IMR-90 (cell line): ENCODE results near the gene ZNF641. TPM values are rescaled to one million over a fixed set of nuclear protein-coding genes. Genes with fewer than 3 reads are reported as not detected.

Source experiments
- ATAC-seq: fragments of 200-7000 bp; cut with Tn5 transposase; 2 replicates; pipeline ENCODE4 v1.9.1; 2020; ENCODE audit warnings: low read depth, mild to moderate bottlenecking, moderate library complexity
- BruUV-seq: library from RNA; stranded (reverse); fragments of 400-500 nt; replicated peaks from 2 replicates; lab custom pipeline; 2021; lab: Mats Ljungman, UMichigan
- CTCF ChIA-PET: fragments of 300-600 bp; formaldehyde crosslinking; extraction: SDS; loops from one replicate; lab custom pipeline; 2021; ENCODE audit warnings: antibody characterized with exemption; lab: Yijun Ruan, JAX
- POLR2A ChIA-PET: fragments of 300-600 bp; sonication (Branson Sonifier 250); formaldehyde crosslinking; loops from one replicate; lab custom pipeline; 2022; ENCODE audit warnings: antibody characterized with exemption; ENCODE audit not compliant: unreplicated experiment; lab: Charles Lee
- DNase-seq: peaks from one replicate; pipeline ENCODE4 v3.0.0; 2013
- H2AFZ ChIP-seq: replicated peaks from 2 replicates; pipeline ENCODE3; 2013; ENCODE audit warnings: low read length, mild to moderate bottlenecking; ENCODE audit not compliant: poor library complexity
- H2AK5ac ChIP-seq: 2 replicates; pipeline ENCODE4 v1.6.1; 2013; ENCODE audit warnings: low read depth, low read length, inconsistent platforms
- H2AK9ac ChIP-seq: replicated peaks from 2 replicates; pipeline ENCODE3; 2013; ENCODE audit warnings: mild to moderate bottlenecking, low read depth, low read length, moderate library complexity; ENCODE audit not compliant: poor library complexity
- H2BK120ac ChIP-seq: 2 replicates; pipeline ENCODE4 v1.6.1; 2013; ENCODE audit warnings: low read depth, low read length, inconsistent platforms
- H2BK15ac ChIP-seq: 3 replicates; pipeline ENCODE4 v1.6.1; 2013; ENCODE audit warnings: low read depth, low read length, inconsistent platforms
- H2BK20ac ChIP-seq: 2 replicates; pipeline ENCODE4 v1.6.1; 2013; ENCODE audit warnings: low read depth, mild to moderate bottlenecking, inconsistent platforms, low read length, moderate library complexity
- H2BK5ac ChIP-seq: 2 replicates; pipeline ENCODE4 v1.6.1; 2013; ENCODE audit warnings: mild to moderate bottlenecking, low read depth, low read length, inconsistent platforms; ENCODE audit not compliant: poor library complexity, severe bottlenecking
- H3K14ac ChIP-seq: replicated peaks from 2 replicates; pipeline ENCODE4 v1.6.1; 2013; ENCODE audit warnings: low read depth, low read length, inconsistent platforms
- H3K18ac ChIP-seq: 2 replicates; pipeline ENCODE4 v1.6.1; 2013; ENCODE audit warnings: low read depth, low read length, control low read depth
- H3K23ac ChIP-seq: 2 replicates; pipeline ENCODE4 v1.6.1; 2013; ENCODE audit warnings: low read depth, low read length, inconsistent platforms
- H3K27ac ChIP-seq: 2 replicates; pipeline ENCODE4 v1.5.1; 2013; ENCODE audit warnings: mild to moderate bottlenecking, control low read depth, low read length; ENCODE audit not compliant: insufficient read depth
- H3K27me3 ChIP-seq: 2 replicates; pipeline ENCODE4 v1.6.1; 2013; ENCODE audit warnings: low read length; ENCODE audit not compliant: control insufficient read depth, insufficient read depth
- H3K36me3 ChIP-seq: 2 replicates; pipeline ENCODE4 v1.6.1; 2013; ENCODE audit warnings: low read length, mixed read lengths; ENCODE audit not compliant: control insufficient read depth, insufficient read depth
- H3K4ac ChIP-seq: 2 replicates; pipeline ENCODE4 v1.6.1; 2013; ENCODE audit warnings: low read depth, low read length, inconsistent platforms
- H3K4me1 ChIP-seq: 2 replicates; pipeline ENCODE4 v1.6.1; 2013; ENCODE audit warnings: low read length, mixed read lengths; ENCODE audit not compliant: control insufficient read depth, insufficient read depth
- H3K4me2 ChIP-seq: 2 replicates; pipeline ENCODE4 v1.6.1; 2013; ENCODE audit warnings: low read depth, mild to moderate bottlenecking, control low read depth, low read length, moderate library complexity
- H3K4me3 ChIP-seq: 2 replicates; pipeline ENCODE4 v1.5.1; 2013; ENCODE audit warnings: low read depth, mild to moderate bottlenecking, control low read depth, low read length, moderate library complexity; ENCODE audit not compliant: insufficient read depth
- H3K56ac ChIP-seq: 2 replicates; pipeline ENCODE4 v1.6.1; 2013; ENCODE audit warnings: low read length, inconsistent platforms; ENCODE audit not compliant: insufficient read depth; ENCODE audit errors: extremely low read depth
- H3K79me1 ChIP-seq, 2 experiments: 2 replicates each; pipeline ENCODE4 v1.6.1; 2013; ENCODE audit warnings: low read length in 2 of 2, inconsistent platforms in 1 of 2, low read depth in 1 of 2
- H3K9ac ChIP-seq: 2 replicates; pipeline ENCODE4 v1.6.1; 2013; ENCODE audit warnings: low read depth, low read length, control low read depth
- H3K9me1 ChIP-seq: 2 replicates; pipeline ENCODE4 v1.6.1; 2013; ENCODE audit warnings: low read length, inconsistent platforms; ENCODE audit not compliant: insufficient read depth
- H3K9me3 ChIP-seq: 2 replicates; pipeline ENCODE4 v1.6.1; 2013; ENCODE audit warnings: low read length; ENCODE audit not compliant: control insufficient read depth, insufficient read depth
- H4K20me1 ChIP-seq: 2 replicates; pipeline ENCODE4 v1.6.1; 2013; ENCODE audit warnings: low read length, inconsistent platforms; ENCODE audit not compliant: insufficient read depth
- H4K5ac ChIP-seq: 2 replicates; pipeline ENCODE4 v1.6.1; 2013; ENCODE audit warnings: mild to moderate bottlenecking, low read depth, low read length, control low read depth
- H4K8ac ChIP-seq, 2 experiments: 2 replicates each; pipeline ENCODE4 v1.6.1; 2013; ENCODE audit warnings: low read depth in 2 of 2, low read length in 2 of 2, control low read depth in 1 of 2, inconsistent platforms in 1 of 2
- H4K91ac ChIP-seq: 2 replicates; pipeline ENCODE4 v1.6.1; 2013; ENCODE audit warnings: low read depth, low read length, inconsistent platforms; ENCODE audit not compliant: insufficient read depth
- BHLHE40 ChIP-seq: fragments of 150-350 bp; IDR thresholded peaks from 2 replicates; pipeline ENCODE4 v1.6.1; 2016; ENCODE audit warnings: mild to moderate bottlenecking, low read depth, low read length
- CEBPB ChIP-seq: IDR thresholded peaks from 2 replicates; pipeline ENCODE4 v1.6.1; 2012; ENCODE audit warnings: low read depth, low read length, improper control_type of control experiment
- CHD1 ChIP-seq: IDR thresholded peaks from 2 replicates; pipeline ENCODE4 v1.6.1; 2012; ENCODE audit warnings: low read depth, low read length, improper control_type of control experiment
- CTCF ChIP-seq: conservative IDR thresholded peaks from 2 replicates; pipeline ENCODE4 v1.5.1; 2012; ENCODE audit warnings: mild to moderate bottlenecking, low read depth, low read length, improper control_type of control experiment
- FOS ChIP-seq: fragments of 150-350 bp; IDR thresholded peaks from 2 replicates; pipeline ENCODE4 v1.6.1; 2016; ENCODE audit warnings: low read depth, low read length
- MAFK ChIP-seq: IDR thresholded peaks from 2 replicates; pipeline ENCODE4 v1.6.1; 2012; ENCODE audit warnings: low read depth, low read length, improper control_type of control experiment
- MAZ ChIP-seq: IDR thresholded peaks from 2 replicates; pipeline ENCODE4 v1.6.1; 2012; ENCODE audit warnings: low read depth, mild to moderate bottlenecking, low read length, improper control_type of control experiment, moderate library complexity, borderline replicate concordance
- MXI1 ChIP-seq: IDR thresholded peaks from 2 replicates; pipeline ENCODE4 v1.6.1; 2012; ENCODE audit warnings: low read depth, mild to moderate bottlenecking, low read length, moderate library complexity, borderline replicate concordance
- NFE2L2 ChIP-seq: fragments of 150-350 bp; IDR thresholded peaks from 2 replicates; pipeline ENCODE4 v1.6.1; 2016; ENCODE audit warnings: low read depth, mild to moderate bottlenecking, low read length
- POLR2A ChIP-seq: IDR thresholded peaks from 2 replicates; pipeline ENCODE4 v1.6.1; 2012; ENCODE audit warnings: mild to moderate bottlenecking, low read depth, low read length
- RAD21 ChIP-seq: IDR thresholded peaks from 2 replicates; pipeline ENCODE4 v1.6.1; 2012; ENCODE audit warnings: low read length, improper control_type of control experiment
- RCOR1 ChIP-seq: IDR thresholded peaks from 2 replicates; pipeline ENCODE4 v1.6.1; 2012; ENCODE audit warnings: mild to moderate bottlenecking, low read length, improper control_type of control experiment; ENCODE audit not compliant: insufficient replicate concordance
- RFX5 ChIP-seq: IDR thresholded peaks from 2 replicates; pipeline ENCODE4 v1.8.0; 2012; ENCODE audit warnings: low read depth, mild to moderate bottlenecking, low read length, moderate library complexity
- SMC3 ChIP-seq: fragments of 150-350 bp; IDR thresholded peaks from 2 replicates; pipeline ENCODE4 v1.6.1; 2016; ENCODE audit warnings: low read depth, mild to moderate bottlenecking, antibody characterized with exemption, low read length, moderate library complexity
- WGBS, 2 experiments: methylation state at CpG; one replicate each; pipeline versions ENCODE4 v1.1.5 to v1.1.7; 2013; ENCODE audit warnings: missing lambda C conversion rate in 2 of 2; ENCODE audit not compliant: insufficient read length in 1 of 2; ENCODE audit errors: extremely low coverage in 2 of 2; 5-methylcytosine and 5-hydroxymethylcytosine counted together
- dilution Hi-C: fragments of 300-500 bp; cut with HindIII; formaldehyde crosslinking; loops from one replicate; pipeline ENCODE4 v1.14.3; 2018; ENCODE audit warnings: low sequenced_read_pairs; ENCODE audit not compliant: unreplicated experiment
- in situ Hi-C: fragments of 300-500 bp; cut with MboI; formaldehyde crosslinking; loops from 3 replicates; pipeline ENCODE4 v1.14.3; 2019; ENCODE audit warnings: low sequenced_read_pairs, inconsistent platforms, mixed read lengths
- intact Hi-C: fragments of 100-400 bp; cut with micrococcal nuclease; formaldehyde crosslinking; loops from 2 replicates; pipeline ENCODE4 v1.10.0; 2022
- polyA plus RNA-seq, 3 experiments: library from polyadenylated mRNA; depleted of rRNA; stranded (reverse); fragments of >200 nt; gene quantifications; 2 replicates each; pipeline ENCODE4 v1.2.3, GENCODE V29; 2012; ENCODE audit warnings: low replicate concordance in 1 of 3
- total RNA-seq: library from RNA; depleted of rRNA; stranded (reverse); fragments of >200 nt; gene quantifications from 2 replicates; pipeline ENCODE4 v1.2.3, GENCODE V29; 2012
- TF ChIP-seq, protein P1 (sequence below): fragments of 150-350 bp; IDR thresholded peaks from 2 replicates; pipeline ENCODE4 v1.6.1; 2017; ENCODE audit warnings: mild to moderate bottlenecking, antibody characterized with exemption, low read length, low read depth
- TF ChIP-seq, protein P2 (sequence below): fragments of 150-350 bp; IDR thresholded peaks from 2 replicates; pipeline ENCODE4 v1.6.1; 2016; ENCODE audit warnings: low read depth, mild to moderate bottlenecking, low read length, moderate library complexity, borderline replicate concordance

The ZNF641 gene
- total and polyA plus RNA-seq, 2 of the 4 experiments (the other 2 are of a cell fraction) = 2.5 to 5.2 TPM

- H3K9me1 ChIP-seq = no peaks in the 10 kb centered on the region
- H4K20me1 ChIP-seq = no peaks in the 10 kb centered on the region
- H3K9ac ChIP-seq = no peak overlapping the region
- H2AK9ac ChIP-seq = no peak overlapping the region
- POLR2A ChIA-PET = no interaction called here
- no peaks in the 10 kb centered on the region for H3K9me3 ChIP-seq
- H2BK20ac ChIP-seq = no peak overlapping the region
- no TSS peak for BruUV-seq
- H2BK15ac ChIP-seq = no peak overlapping the region
- H3K27me3 ChIP-seq = no peaks in the 10 kb centered on the region
- in situ Hi-C loops (no loop called here), dilution Hi-C loops (no loop called here), intact Hi-C loops (no loop called here)
- H3K18ac ChIP-seq = no peak overlapping the region
- no peak for ATAC-seq
- H3K4me3 ChIP-seq = no peak overlapping the region
- CTCF ChIA-PET = no interaction called here
- no peak overlapping the region for H3K23ac ChIP-seq
- no peaks in the 10 kb centered on the region for H3K36me3 ChIP-seq
- no peak overlapping the region for H4K8ac ChIP-seq
- DNase-seq = no peak
- H2BK120ac ChIP-seq = no peak overlapping the region
- H3K4me2 ChIP-seq = no peak overlapping the region
- no peaks in the 10 kb centered on the region for H3K79me1 ChIP-seq
- no peaks in the 10 kb centered on the region for H3K4me1 ChIP-seq
- H2AFZ ChIP-seq = no peak overlapping the region
- no CpG with 5 or more reads among the region's 3 CpGs for WGBS, 2 experiments
- H3K27ac ChIP-seq = no peak overlapping the region
- TF ChIP-seq CEBPB (no peak), CTCF (no peak), FOS (no peak), RFX5 (no peak), RAD21 (no peak), BHLHE40 (no peak), MXI1 (no peak), CHD1 (no peak), RCOR1 (no peak), SMC3 (no peak), NFE2L2 (no peak), POLR2A (no peak), MAZ (no peak), MAFK (no peak)
- TF ChIP-seq, protein P1, sequence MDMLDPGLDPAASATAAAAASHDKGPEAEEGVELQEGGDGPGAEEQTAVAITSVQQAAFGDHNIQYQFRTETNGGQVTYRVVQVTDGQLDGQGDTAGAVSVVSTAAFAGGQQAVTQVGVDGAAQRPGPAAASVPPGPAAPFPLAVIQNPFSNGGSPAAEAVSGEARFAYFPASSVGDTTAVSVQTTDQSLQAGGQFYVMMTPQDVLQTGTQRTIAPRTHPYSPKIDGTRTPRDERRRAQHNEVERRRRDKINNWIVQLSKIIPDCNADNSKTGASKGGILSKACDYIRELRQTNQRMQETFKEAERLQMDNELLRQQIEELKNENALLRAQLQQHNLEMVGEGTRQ = no peak
- TF ChIP-seq, protein P2, sequence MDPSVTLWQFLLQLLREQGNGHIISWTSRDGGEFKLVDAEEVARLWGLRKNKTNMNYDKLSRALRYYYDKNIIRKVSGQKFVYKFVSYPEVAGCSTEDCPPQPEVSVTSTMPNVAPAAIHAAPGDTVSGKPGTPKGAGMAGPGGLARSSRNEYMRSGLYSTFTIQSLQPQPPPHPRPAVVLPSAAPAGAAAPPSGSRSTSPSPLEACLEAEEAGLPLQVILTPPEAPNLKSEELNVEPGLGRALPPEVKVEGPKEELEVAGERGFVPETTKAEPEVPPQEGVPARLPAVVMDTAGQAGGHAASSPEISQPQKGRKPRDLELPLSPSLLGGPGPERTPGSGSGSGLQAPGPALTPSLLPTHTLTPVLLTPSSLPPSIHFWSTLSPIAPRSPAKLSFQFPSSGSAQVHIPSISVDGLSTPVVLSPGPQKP = no peak
- H2BK5ac ChIP-seq = no peak overlapping the region
- no peak overlapping the region for H3K14ac ChIP-seq
- no peak overlapping the region for H2AK5ac ChIP-seq
- H3K56ac ChIP-seq = no peak overlapping the region
- no peak overlapping the region for H4K5ac ChIP-seq
- no peak overlapping the region for H3K4ac ChIP-seq
- no peak overlapping the region for H4K91ac ChIP-seq
Observed at GRCh38 chr12:48389409-48389808, 38.7 kb upstream of the ZNF641 start.
